Neuron (in vitro differentiated cells): ENCODE measurements around the gene CEP131.
A peak's percentile ranks its signal among the peaks of the same experiment; 100 is the strongest.

Experiments used
- H2AFZ ChIP-seq: one replicate; pipeline ENCODE4 v1.6.1; 2013; ENCODE audit warnings: low read depth, mild to moderate bottlenecking, inconsistent platforms, low read length, moderate library complexity
- H3K27me3 ChIP-seq: one replicate; pipeline ENCODE4 v1.6.1; 2013; ENCODE audit warnings: low read length; ENCODE audit not compliant: insufficient read depth
- H3K36me3 ChIP-seq: one replicate; pipeline ENCODE4 v1.6.1; 2013; ENCODE audit warnings: low read length; ENCODE audit not compliant: insufficient read depth
- H3K4me1 ChIP-seq: one replicate; pipeline ENCODE4 v1.6.1; 2013; ENCODE audit warnings: low read length; ENCODE audit not compliant: insufficient read depth
- H3K4me3 ChIP-seq: 2 replicates; pipeline ENCODE4 v1.5.1; 2013; ENCODE audit warnings: mild to moderate bottlenecking, low read length, moderate library complexity
- H3K9me3 ChIP-seq: one replicate; pipeline ENCODE4 v1.6.1; 2013; ENCODE audit warnings: low read length

The CEP131 gene

GRCh38 chr17:81239714-81240555 is 17.2 kb upstream of the CEP131 start:
- H3K4me1 ChIP-seq: peaks cover 22% of the 10 kb centered on the region

GRCh38 chr17:81238815-81239713 is 16.3 kb upstream of the CEP131 start, which contains the start of the genes NDUFAF8 and TEPSIN:
Gene NDUFAF8 (plus strand): TSS chr17:81239318. CDS start chr17:81239364, 46 bp downstream.
Gene TEPSIN (minus strand): TSS chr17:81239055. CDS start chr17:81239033, 22 bp downstream.
- peak within 1 kb of the TSS; percentile 90 for H3K4me3 ChIP-seq
- H3K27me3 ChIP-seq: no peaks in the 10 kb centered on the region
- no peaks in the 10 kb centered on the region for H3K9me3 ChIP-seq
- H3K4me1 ChIP-seq: peaks cover 22% of the 10 kb centered on the region
- peaks cover 10% of the 10 kb centered on the region for H3K36me3 ChIP-seq
- H2AFZ ChIP-seq: peak within 1 kb of the TSS; percentile 33

More at GRCh38 chr17:81239714-81240555, 17.2 kb upstream of the CEP131 start:
- no peak overlapping the region for H2AFZ ChIP-seq
- no peaks in the 10 kb centered on the region for H3K9me3 ChIP-seq
- H3K36me3 ChIP-seq: peaks cover 10% of the 10 kb centered on the region
- H3K4me3 ChIP-seq: peak overlapping the region; percentile 90
- H3K27me3 ChIP-seq: no peaks in the 10 kb centered on the region

- Histone ChIP-seq H3K36me3 (peaks cover 10% of the 10 kb centered on the region), H3K4me3 (peak overlapping the region; percentile 90), H3K27me3 (no peaks in the 10 kb centered on the region), H2AFZ (peak overlapping the region; percentile 33), H3K4me1 (peaks cover 22% of the 10 kb centered on the region), H3K9me3 (no peaks in the 10 kb centered on the region)
Measured at GRCh38 chr17:81238490-81238814, 15.7 kb upstream of the CEP131 start.

GRCh38 chr17:81237591-81238489 is 15.1 kb upstream of the CEP131 start:
- H3K36me3 ChIP-seq: peaks cover 10% of the 10 kb centered on the region
- peaks cover 22% of the 10 kb centered on the region for H3K4me1 ChIP-seq
- H3K9me3 ChIP-seq: no peaks in the 10 kb centered on the region
- no peaks in the 10 kb centered on the region for H3K27me3 ChIP-seq
- H3K4me3 ChIP-seq: peak overlapping the region; percentile 90
- no peak overlapping the region for H2AFZ ChIP-seq

- Histone ChIP-seq H3K4me1 (peaks cover 22% of the 10 kb centered on the region), H3K36me3 (peaks cover 12% of the 10 kb centered on the region), H3K27me3 (no peaks in the 10 kb centered on the region), H3K4me3 (no peak overlapping the region), H2AFZ (no peak overlapping the region), H3K9me3 (no peaks in the 10 kb centered on the region)
Measured at GRCh38 chr17:81236784-81237183, 14.0 kb upstream of the CEP131 start.

GRCh38 chr17:81235822-81236740 is 13.3 kb upstream of the CEP131 start:
- Histone ChIP-seq H3K9me3 (no peaks in the 10 kb centered on the region), H3K36me3 (peaks cover 14% of the 10 kb centered on the region), H3K4me3 (no peak overlapping the region), H3K4me1 (peaks cover 22% of the 10 kb centered on the region), H2AFZ (no peak overlapping the region), H3K27me3 (no peaks in the 10 kb centered on the region)

GRCh38 chr17:81234940-81235821 is 12.4 kb upstream of the CEP131 start:
- H3K9me3 ChIP-seq: no peaks in the 10 kb centered on the region
- H3K27me3 ChIP-seq: no peaks in the 10 kb centered on the region
- no peak overlapping the region for H2AFZ ChIP-seq
- peaks cover 20% of the 10 kb centered on the region for H3K36me3 ChIP-seq
- H3K4me1 ChIP-seq: peaks cover 15% of the 10 kb centered on the region
- H3K4me3 ChIP-seq: no peak overlapping the region

GRCh38 chr17:81234506-81234855 is 11.7 kb upstream of the CEP131 start:
- Histone ChIP-seq H3K4me1 (peaks cover 11% of the 10 kb centered on the region), H2AFZ (no peak overlapping the region), H3K9me3 (no peaks in the 10 kb centered on the region), H3K4me3 (no peak overlapping the region), H3K36me3 (peaks cover 26% of the 10 kb centered on the region), H3K27me3 (no peaks in the 10 kb centered on the region)

- Histone ChIP-seq H3K27me3 (no peaks in the 10 kb centered on the region), H3K4me1 (peaks cover 11% of the 10 kb centered on the region), H3K36me3 (peaks cover 27% of the 10 kb centered on the region), H3K9me3 (no peaks in the 10 kb centered on the region), H3K4me3 (no peak overlapping the region), H2AFZ (no peak overlapping the region)
Measured at GRCh38 chr17:81233811-81234505, 11.2 kb upstream of the CEP131 start.

- Histone ChIP-seq H3K9me3 (no peaks in the 10 kb centered on the region), H3K36me3 (peaks cover 31% of the 10 kb centered on the region), H3K4me3 (no peak overlapping the region)
Measured at GRCh38 chr17:81233316-81233715, 10.6 kb upstream of the CEP131 start.

More at GRCh38 chr17:81233316-81233715, 10.6 kb upstream of the CEP131 start:
- Histone ChIP-seq H3K27me3 (no peaks in the 10 kb centered on the region), H2AFZ (no peak overlapping the region), H3K4me1 (peaks cover 10% of the 10 kb centered on the region)
